Pancreas (tissue), 10 donors: Measurements from ENCODE around the gene CUEDC2. TPM values are rescaled to one million over a fixed set of nuclear protein-coding genes. Genes with fewer than 3 reads are reported as not detected.

ENCODE experiments used
- ATAC-seq, 4 donors: fragments of 200-7000 bp; cut with Tn5 transposase; one replicate each; pipeline versions ENCODE4 v1.8.0 to v1.9.1; 2020; ENCODE audit warnings: mild to moderate bottlenecking in 4 of 4, moderate library complexity in 4 of 4
- DNase-seq, 6 donors: peaks; one replicate each; pipeline ENCODE4 v3.0.0-alpha.2; 2020
- FAIRE-seq: peaks from 2 replicates; lab custom pipeline; 2012; peaks lifted over from hg19 to GRCh38; lab: Jason Lieb, UNC
- H3K27ac ChIP-seq, 4 donors: fragments of 200-600 bp; sonication (generic); 1 replicate in 3 of 4; 2 replicates in 1 of 4; pipeline versions ENCODE4 v1.5.0 to v1.8.0; 2020
- H3K27me3 ChIP-seq, 4 donors: fragments of 200-600 bp; one replicate each; pipeline ENCODE4 v1.8.0; 2021
- H3K36me3 ChIP-seq, 3 donors: fragments of 200-600 bp; sonication (generic) in 1 of 3; one replicate each; pipeline versions ENCODE4 v1.5.0 to v1.8.0; 2020 to 2021
- H3K4me1 ChIP-seq, 3 donors: fragments of 200-600 bp; one replicate each; pipeline ENCODE4 v1.8.0; 2021
- H3K4me3 ChIP-seq, 4 donors: fragments of 200-600 bp; sonication (generic) in 2 of 4; one replicate each; pipeline versions ENCODE4 v1.5.0 to v1.8.0; 2020 to 2021
- H3K9me3 ChIP-seq, 4 donors: fragments of 200-600 bp; one replicate each; pipeline ENCODE4 v1.8.0; 2021
- WGBS, 2 donors: extraction: QIAGEN DNeasy Blood & Tissue Kit; methylation state at CpG; one replicate each; pipeline ENCODE4 v1.1.7; 2013; 5-methylcytosine and 5-hydroxymethylcytosine counted together
- intact Hi-C, 3 donors: fragments of 100-400 bp; cut with DNase I; formaldehyde crosslinking; loops; one replicate each; pipeline versions ENCODE4 v1.11.1 to v1.14.2; 2022
- polyA plus RNA-seq, 2 donors: library from polyadenylated mRNA; stranded (reverse); fragments of 200-250 nt; gene quantifications; one replicate each; pipeline ENCODE4 v1.2.3, GENCODE V29; 2013
- total RNA-seq, 6 donors: library from RNA; stranded (reverse); fragmentation: NEBNext Ultra II Directional in 4 of 6; extraction: Animal tissue kit (Norgen Biotek cat#: 25700) in 4 of 6; gene quantifications; one replicate each; pipeline versions ENCODE4 v1.2.1 to v1.2.4, GENCODE V29; 2021 to 2023
- TF ChIP-seq, protein P1 (sequence below), 4 donors: fragments of 200-600 bp; sonication (generic) in 3 of 4; IDR thresholded peaks; one replicate each; pipeline versions ENCODE4 v1.5.0 to v1.8.0; 2021; ENCODE audit warnings: antibody characterized with exemption in 4 of 4
- donor health status: healthy with polysubstance abuse.
- donor health status: DM: no; HTN: no; CAD: no; lungs with moderate emphysema.
- donor health status: DM: no; HTN: no; CAD: no.
- donor health status: control.
- donor health status: control.
- donor health status: Bipolar disorder and iron deficiency.
- donor health status: DM: yes; HTN: yes; CAD: no.
- donor health status: DM: no; HTN: no; CAD: no.
- donor health status: DM: no; HTN: no; CAD: no.
- donor health status: DM: yes; HTN: yes; CAD: no.

The CUEDC2 gene
- total and polyA plus RNA-seq, 8 donors = 18.9 to 51.5 (median 21.2) TPM

DNA sequence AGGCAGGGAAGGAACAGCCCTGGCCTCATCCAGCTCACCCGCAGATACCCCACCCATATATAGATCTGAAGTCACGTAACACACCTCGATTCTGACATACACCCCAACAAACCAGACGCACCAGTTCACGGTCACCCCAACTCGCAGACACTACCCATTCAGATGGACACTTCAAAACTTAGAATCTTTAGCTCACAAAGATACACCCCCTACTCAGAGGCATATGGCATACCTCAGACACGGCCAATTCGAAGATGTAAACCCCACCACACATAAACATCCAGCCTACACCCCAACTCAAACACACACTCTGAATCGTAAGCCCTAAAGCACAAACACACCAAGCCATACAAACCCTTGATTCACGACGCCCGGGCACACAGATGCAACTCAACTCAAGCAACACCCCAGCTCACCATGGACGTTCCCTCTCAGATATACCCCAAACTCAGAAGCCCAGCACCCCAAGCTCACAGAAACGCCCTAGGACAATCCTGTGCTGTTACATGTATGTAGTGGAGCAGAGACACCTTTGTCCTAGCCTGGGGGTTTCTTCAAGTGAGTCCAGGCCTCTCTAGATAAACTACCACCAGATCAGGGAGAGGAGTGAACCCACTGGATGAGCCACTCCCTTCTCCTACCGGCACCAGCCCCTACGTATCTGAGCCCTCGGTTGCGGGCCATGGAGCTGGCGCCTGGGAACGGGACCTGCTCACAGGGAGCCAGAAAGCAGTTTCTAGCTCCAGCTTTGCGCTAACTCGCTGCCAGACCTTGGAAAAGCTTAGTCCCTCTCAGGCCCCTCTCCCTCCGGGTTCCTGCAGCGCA is 22.6 kb downstream of the CUEDC2 start:
- intact Hi-C loops = loop anchor here in 1 of 3 donors (10.0 kb wide), 1 partner anchor 175 kb away; no protein-coding TSS in a partner anchor
- FAIRE-seq = no peak
- Histone ChIP-seq H3K27ac (no peak overlapping the region), H3K27me3 (peaks cover 0 to 20% (median 2%) of the 10 kb centered on the region in 4 donors), H3K4me3 (peak overlapping the region in 1 of 4 donors; percentile 41), H3K36me3 (no peaks in the 10 kb centered on the region), H3K4me1 (no peaks in the 10 kb centered on the region), H3K9me3 (no peaks in the 10 kb centered on the region)
- DNase-seq = peak in 1 of 6 donors; percentile 54
- WGBS, 2 donors = 23 to 28% methylated on average over 23 to 24 of the region's 24 CpGs
- ATAC-seq = peak in 1 of 4 donors; percentile 16
- TF ChIP-seq, protein P1, sequence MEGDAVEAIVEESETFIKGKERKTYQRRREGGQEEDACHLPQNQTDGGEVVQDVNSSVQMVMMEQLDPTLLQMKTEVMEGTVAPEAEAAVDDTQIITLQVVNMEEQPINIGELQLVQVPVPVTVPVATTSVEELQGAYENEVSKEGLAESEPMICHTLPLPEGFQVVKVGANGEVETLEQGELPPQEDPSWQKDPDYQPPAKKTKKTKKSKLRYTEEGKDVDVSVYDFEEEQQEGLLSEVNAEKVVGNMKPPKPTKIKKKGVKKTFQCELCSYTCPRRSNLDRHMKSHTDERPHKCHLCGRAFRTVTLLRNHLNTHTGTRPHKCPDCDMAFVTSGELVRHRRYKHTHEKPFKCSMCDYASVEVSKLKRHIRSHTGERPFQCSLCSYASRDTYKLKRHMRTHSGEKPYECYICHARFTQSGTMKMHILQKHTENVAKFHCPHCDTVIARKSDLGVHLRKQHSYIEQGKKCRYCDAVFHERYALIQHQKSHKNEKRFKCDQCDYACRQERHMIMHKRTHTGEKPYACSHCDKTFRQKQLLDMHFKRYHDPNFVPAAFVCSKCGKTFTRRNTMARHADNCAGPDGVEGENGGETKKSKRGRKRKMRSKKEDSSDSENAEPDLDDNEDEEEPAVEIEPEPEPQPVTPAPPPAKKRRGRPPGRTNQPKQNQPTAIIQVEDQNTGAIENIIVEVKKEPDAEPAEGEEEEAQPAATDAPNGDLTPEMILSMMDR (IDR thresholded peaks at IDR 0.05) = no peak

DNA sequence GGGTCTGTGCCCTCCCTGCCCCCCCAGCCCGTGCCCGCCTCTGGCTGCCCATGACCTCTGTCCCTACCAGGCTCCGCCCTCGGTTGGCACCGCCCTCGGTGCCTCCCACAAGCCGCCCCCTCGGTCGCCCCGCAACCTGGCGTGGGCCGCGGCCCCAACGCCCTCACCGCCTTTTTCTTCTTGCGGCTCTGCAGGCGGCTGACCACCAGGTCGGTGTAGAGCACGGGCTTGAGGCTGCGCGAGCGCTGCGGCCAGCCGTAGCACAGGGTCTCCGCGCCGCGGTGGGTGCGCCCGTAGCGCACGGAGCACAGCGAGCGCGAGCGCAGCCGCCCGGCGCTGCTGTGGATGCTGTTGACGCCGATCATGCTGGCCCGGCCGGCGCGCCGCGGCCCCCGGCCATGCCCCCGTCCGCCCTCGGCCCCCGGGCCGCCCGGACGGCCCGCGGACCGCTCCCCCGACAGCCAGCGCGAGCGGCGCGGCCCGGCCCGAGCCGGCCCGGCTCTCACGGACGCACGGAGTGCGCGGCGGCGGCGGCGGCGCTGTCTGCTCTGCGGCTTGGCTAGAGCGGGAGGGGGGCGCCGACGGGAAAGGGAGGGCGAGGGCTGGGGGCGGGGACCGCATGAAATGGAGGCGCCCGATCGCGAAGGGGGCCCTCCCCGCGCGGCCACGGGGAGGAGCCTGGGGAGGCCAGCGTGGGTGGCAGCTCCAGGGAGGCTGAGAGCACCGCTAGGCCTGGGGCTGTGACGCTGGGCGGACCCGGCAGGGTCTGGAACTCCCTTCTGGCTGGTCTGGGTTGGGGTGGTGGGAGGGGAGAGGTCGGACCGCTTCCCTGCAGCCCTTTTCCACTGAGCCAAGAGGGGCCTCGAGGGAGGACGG is 23.4 kb downstream of the CUEDC2 start:
- 1 to 2% methylated on average over 54 to 103 of the region's 103 CpGs for WGBS, 2 donors
- H3K4me3 ChIP-seq = peak overlapping the region in 2 of 4 donors; percentile 20 to 41
- peak in 3 of 4 donors; percentile 55 to 70 (median 56) for ATAC-seq
- no peak overlapping the region for H3K27ac ChIP-seq
- no peaks in the 10 kb centered on the region for H3K9me3 ChIP-seq
- peaks cover 0 to 20% (median 2%) of the 10 kb centered on the region in 4 donors for H3K27me3 ChIP-seq
- H3K4me1 ChIP-seq = no peaks in the 10 kb centered on the region
- intact Hi-C loops = loop anchor here in 1 of 3 donors (10.0 kb wide), 1 partner anchor 176 kb away; no protein-coding TSS in a partner anchor
- no peaks in the 10 kb centered on the region for H3K36me3 ChIP-seq
- TF ChIP-seq, protein P1 (IDR thresholded peaks at IDR 0.05) = no peak
- peak in 3 of 6 donors; percentile 48 to 73 (median 69) for DNase-seq
- no peak for FAIRE-seq

DNA sequence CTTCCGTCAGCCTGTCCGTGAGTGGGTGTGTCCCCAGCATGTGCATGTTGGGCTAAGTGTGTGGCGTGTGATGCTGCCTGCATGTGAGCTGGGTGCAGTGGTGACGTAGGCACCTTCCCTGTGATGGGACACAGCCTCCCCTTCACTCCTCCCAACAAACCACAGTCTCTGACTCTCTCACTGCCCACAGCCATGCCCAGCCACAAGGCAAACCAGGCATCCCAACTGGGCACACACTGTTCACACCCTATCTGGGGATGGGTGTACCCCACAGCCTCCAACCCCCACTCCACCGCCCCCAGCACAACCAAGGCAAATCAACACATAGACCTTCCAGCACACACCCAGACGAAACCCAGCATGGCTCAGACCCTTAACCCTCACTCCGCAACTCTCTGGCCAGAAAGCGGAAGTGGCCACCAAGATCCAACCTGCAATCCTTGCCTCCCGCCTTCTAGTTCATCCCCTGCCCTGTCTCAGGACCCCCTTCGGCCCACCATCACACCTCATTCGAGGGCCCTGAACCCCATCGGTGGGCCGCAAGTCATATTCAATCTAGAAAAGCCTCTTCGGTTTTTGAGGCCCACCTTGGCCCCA is 24.1 kb downstream of the CUEDC2 start:
- Histone ChIP-seq H3K4me3 (peak overlapping the region in 2 of 4 donors; percentile 20 to 41), H3K27ac (no peak overlapping the region), H3K27me3 (peaks cover 0 to 20% (median 2%) of the 10 kb centered on the region in 4 donors), H3K36me3 (no peaks in the 10 kb centered on the region), H3K9me3 (no peaks in the 10 kb centered on the region), H3K4me1 (no peaks in the 10 kb centered on the region)
- DNase-seq = no peak
- no peak for ATAC-seq
- no peak for FAIRE-seq
- 52 to 53% methylated on average over 14 of the region's 14 CpGs for WGBS, 2 donors
- TF ChIP-seq, protein P1 (IDR thresholded peaks at IDR 0.05) = no peak
- intact Hi-C loops = loop anchor here in 1 of 3 donors (10.0 kb wide), 1 partner anchor 177 kb away; no protein-coding TSS in a partner anchor

DNA sequence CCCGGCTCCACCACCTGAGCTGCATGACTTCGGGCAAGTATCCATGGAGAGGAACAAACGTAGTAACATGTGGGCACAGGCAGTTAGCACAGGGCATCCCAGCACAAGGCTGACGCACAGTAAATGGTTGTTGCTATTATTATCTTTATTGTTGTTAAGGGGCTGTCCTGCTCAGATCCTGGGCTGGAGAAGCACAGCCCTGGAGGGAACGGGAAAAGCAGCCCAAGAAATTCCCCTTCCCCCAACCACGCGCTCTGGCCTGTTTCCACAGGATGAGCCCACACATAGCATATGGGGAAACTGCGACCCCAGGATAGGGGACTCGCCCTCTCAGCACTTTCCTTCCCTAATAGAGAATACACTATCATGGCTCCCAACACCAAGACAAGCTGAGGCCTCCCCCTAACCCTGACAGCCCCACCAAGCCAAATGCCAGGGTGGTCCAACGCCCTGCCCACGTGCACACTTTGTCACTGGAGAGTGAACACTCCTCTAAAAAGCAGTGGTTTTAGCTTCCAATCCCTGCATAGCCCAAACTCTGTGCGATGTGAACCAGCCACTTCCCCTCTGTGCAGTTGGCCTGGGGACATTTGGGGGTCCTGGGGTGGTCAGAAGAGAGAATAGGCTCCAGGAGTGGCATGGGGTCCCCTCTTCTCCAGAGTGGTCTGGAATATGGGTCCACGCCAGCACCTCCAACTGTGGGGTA is 24.8 kb downstream of the CUEDC2 start:
- no peak for ATAC-seq
- intact Hi-C loops = loop anchor here in 1 of 3 donors (10.0 kb wide), 1 partner anchor 177 kb away; no protein-coding TSS in a partner anchor
- 70 to 80% methylated on average over 13 of the region's 13 CpGs for WGBS, 2 donors
- no peak for FAIRE-seq
- no peak overlapping the region for H3K27ac ChIP-seq
- no peak overlapping the region for H3K4me3 ChIP-seq
- H3K27me3 ChIP-seq = peaks cover 0 to 20% (median 2%) of the 10 kb centered on the region in 4 donors
- H3K4me1 ChIP-seq = no peaks in the 10 kb centered on the region
- no peak for DNase-seq
- TF ChIP-seq, protein P1 (IDR thresholded peaks at IDR 0.05) = no peak
- H3K36me3 ChIP-seq = no peaks in the 10 kb centered on the region
- H3K9me3 ChIP-seq = no peaks in the 10 kb centered on the region
